VCaP (cell line): ENCODE data around the gene CISD1.
"Not testable (repeated sequence)": the region's sequence is repeated elsewhere in the genome, so short reads cannot be mapped to it uniquely, and the experiment has no call there.

Source experiments
- H3K27ac ChIP-seq: fragments of 450-650 bp; 2 replicates; pipeline ENCODE4 v1.5.1; 2017
- CTCF ChIP-seq: fragments of 450-650 bp; conservative IDR thresholded peaks from 2 replicates; pipeline ENCODE4 v1.5.1; 2017; ENCODE audit warnings: mild to moderate bottlenecking, moderate library complexity

Gene CISD1

GRCh38 chr10:58268946-58269781, at the start of gene CISD1:
Gene CISD1 (plus strand): TSS chr10:58269162. CDS start chr10:58269274, 112 bp downstream.
- no peak for TF ChIP-seq CTCF
- H3K27ac ChIP-seq, result peak within 1 kb of the TSS; percentile 91

GRCh38 chr10:58219875-58220274, 49.1 kb upstream of the CISD1 start:
- TF ChIP-seq CTCF, result no peak

GRCh38 chr10:58220769-58221451, 48.1 kb upstream of the CISD1 start:
- no peak for TF ChIP-seq CTCF

More at GRCh38 chr10:58219875-58220274, 49.1 kb upstream of the CISD1 start:
- H3K27ac ChIP-seq, result no peak overlapping the region

GRCh38 chr10:58225654-58226053, 43.3 kb upstream of the CISD1 start:
- no peak for TF ChIP-seq CTCF
- H3K27ac ChIP-seq, result no peak overlapping the region

More at GRCh38 chr10:58220769-58221451, 48.1 kb upstream of the CISD1 start:
- H3K27ac ChIP-seq, result no peak overlapping the region

GRCh38 chr10:58229856-58230255, 39.1 kb upstream of the CISD1 start:
- not testable (repeated sequence) for H3K27ac ChIP-seq

- TF ChIP-seq CTCF, result no peak
- H3K27ac ChIP-seq, result no peak overlapping the region
Observed at GRCh38 chr10:58237014-58237834, 31.7 kb upstream of the CISD1 start.

- no peak for TF ChIP-seq CTCF
- no peak overlapping the region for H3K27ac ChIP-seq
Observed at GRCh38 chr10:58239561-58240169, 29.3 kb upstream of the CISD1 start.
